ENCODE measurements around the gene ROGDI. TPM values are rescaled to one million over a fixed set of nuclear protein-coding genes. Genes with fewer than 3 reads are reported as not detected.

ROGDI gene
- total RNA-seq, 1 donor from 2014 or later = 39.6 TPM

DNA sequence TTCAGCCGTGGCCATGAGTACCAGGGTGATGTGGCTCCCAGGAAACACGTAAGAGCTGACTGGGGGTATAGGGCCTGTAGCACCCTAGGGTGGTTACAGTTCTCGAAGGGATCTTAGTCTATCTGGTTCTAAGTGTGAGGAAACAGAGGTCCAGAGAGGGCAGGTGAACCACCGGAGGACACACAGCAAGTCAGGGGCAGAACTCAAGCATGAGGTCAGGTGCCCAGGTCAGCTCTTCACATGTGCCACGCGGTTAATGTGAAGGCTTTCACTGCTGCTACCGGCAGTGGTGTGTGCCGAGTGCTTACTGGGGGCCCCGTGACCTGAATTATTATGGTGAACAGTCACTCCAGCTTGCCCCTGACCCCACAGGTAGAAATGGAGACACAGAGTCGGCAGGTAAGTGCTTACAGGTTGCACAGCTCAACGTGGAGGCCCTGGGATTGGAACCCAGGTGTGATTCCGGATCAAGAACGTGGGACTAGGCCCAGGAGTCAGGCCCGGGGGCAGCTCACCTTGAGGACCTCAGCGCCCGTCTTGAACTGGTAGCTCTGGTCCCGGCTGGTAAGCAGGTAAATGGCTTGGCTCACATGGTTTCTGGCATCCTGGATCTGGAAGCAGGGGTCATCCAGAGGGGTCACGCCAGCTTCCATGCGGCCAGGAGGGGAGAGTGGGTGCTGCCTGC lies 3.1 kb downstream of the ROGDI start:
- no peak for DNase-seq (ENCODE audit: low read depth)
- H3K4me3 ChIP-seq (ENCODE audit: low read depth, low read length) = no peak overlapping the region
- TF ChIP-seq, protein P1, sequence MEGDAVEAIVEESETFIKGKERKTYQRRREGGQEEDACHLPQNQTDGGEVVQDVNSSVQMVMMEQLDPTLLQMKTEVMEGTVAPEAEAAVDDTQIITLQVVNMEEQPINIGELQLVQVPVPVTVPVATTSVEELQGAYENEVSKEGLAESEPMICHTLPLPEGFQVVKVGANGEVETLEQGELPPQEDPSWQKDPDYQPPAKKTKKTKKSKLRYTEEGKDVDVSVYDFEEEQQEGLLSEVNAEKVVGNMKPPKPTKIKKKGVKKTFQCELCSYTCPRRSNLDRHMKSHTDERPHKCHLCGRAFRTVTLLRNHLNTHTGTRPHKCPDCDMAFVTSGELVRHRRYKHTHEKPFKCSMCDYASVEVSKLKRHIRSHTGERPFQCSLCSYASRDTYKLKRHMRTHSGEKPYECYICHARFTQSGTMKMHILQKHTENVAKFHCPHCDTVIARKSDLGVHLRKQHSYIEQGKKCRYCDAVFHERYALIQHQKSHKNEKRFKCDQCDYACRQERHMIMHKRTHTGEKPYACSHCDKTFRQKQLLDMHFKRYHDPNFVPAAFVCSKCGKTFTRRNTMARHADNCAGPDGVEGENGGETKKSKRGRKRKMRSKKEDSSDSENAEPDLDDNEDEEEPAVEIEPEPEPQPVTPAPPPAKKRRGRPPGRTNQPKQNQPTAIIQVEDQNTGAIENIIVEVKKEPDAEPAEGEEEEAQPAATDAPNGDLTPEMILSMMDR (conservative IDR thresholded peaks at IDR 0.05; ENCODE audit: low read depth, low read length) = no peak

DNA sequence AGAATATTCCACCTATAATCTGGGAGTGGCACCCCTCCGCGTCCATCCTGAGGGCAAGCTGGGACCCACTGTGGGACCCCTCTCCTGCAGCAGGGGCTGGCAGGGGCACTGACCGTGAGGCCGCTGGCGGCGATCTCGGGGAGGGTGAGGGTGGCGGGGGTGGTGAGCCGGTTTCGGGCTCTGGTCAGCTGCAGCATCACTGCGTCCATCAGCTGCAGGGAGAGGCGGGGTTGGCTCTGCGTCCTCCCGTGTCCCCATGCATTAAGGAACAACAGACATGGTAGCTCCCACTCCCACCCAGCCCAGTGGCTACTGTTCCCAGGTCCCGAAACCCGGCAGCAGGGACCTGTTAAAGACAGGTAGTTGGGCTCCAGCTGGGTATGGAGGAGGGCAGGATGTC lies 4.0 kb downstream of the ROGDI start:
- no peak overlapping the region for H3K4me3 ChIP-seq (ENCODE audit: low read depth, low read length)
- no peak for DNase-seq (ENCODE audit: low read depth)
- TF ChIP-seq, protein P1 (conservative IDR thresholded peaks at IDR 0.05; ENCODE audit: low read depth, low read length) = no peak

DNA sequence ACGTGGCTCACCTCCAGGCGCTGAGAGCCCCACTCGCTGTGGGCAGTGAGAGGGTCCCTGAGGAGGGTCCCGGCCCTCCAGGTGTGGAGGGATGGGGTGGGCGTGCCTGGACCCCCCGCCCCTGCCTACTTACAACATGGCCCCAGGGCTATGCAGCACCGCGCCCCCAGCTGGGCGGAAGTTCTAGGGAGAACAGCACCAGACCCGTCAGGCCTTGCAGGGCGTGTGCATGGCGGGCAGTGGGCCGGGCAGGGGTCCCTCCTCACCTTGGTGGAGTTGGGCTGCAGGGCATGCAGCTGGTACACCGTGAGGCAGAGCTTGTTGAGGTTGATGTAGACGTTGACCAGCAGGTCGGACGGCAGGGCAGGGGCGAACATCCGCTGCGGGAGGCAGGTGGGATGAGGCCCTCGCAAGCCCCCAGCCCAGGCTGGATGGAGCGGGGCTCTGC lies 4.6 kb downstream of the ROGDI start:
- H3K4me3 ChIP-seq (ENCODE audit: low read depth, low read length) = no peak overlapping the region
- no peak for DNase-seq (ENCODE audit: low read depth)
- TF ChIP-seq, protein P1 (conservative IDR thresholded peaks at IDR 0.05; ENCODE audit: low read depth, low read length) = no peak

DNA sequence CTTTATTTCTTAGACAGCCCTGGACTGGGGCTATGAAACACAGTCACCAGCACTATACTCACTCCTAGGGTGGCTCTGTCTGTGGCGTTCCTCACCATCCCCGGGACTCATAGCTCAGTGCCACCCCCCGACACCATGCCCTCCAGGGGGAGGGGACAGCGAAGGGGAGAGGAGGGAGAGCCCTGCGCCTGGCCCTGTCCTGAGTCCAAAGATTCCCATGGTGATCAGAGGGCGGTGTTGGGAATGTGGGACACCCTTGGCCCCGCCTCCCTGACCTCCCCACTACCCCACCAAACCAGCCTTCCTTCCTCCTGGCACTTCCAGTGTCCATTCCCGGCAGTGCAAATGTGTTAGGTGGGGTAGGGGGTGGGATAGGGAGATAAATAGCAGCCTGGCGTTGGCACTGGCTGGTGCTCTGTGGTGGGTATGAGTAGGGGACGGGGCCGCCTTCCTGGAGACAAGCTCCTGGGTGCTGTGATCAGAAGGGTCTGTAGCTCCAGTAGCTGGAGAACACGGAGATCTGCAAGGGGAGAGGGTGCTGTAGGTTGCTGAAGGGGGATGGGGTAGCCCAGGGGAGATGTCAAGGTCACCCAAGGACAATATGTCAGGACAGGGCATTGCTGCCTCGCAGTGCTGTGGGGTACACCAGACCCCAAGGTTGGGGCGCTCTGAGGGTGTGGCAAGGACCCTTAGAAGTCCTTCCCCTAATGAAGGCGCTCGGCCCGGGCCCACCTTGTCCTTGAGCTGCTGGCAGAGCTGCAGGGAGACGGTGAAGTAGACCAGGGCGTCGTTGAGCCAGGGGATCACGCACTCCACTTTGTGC lies 5.2 kb downstream of the ROGDI start:
- no peak overlapping the region for H3K4me3 ChIP-seq (ENCODE audit: low read depth, low read length)
- TF ChIP-seq, protein P1 (conservative IDR thresholded peaks at IDR 0.05; ENCODE audit: low read depth, low read length) = no peak
- DNase-seq (ENCODE audit: low read depth) = no peak

DNA sequence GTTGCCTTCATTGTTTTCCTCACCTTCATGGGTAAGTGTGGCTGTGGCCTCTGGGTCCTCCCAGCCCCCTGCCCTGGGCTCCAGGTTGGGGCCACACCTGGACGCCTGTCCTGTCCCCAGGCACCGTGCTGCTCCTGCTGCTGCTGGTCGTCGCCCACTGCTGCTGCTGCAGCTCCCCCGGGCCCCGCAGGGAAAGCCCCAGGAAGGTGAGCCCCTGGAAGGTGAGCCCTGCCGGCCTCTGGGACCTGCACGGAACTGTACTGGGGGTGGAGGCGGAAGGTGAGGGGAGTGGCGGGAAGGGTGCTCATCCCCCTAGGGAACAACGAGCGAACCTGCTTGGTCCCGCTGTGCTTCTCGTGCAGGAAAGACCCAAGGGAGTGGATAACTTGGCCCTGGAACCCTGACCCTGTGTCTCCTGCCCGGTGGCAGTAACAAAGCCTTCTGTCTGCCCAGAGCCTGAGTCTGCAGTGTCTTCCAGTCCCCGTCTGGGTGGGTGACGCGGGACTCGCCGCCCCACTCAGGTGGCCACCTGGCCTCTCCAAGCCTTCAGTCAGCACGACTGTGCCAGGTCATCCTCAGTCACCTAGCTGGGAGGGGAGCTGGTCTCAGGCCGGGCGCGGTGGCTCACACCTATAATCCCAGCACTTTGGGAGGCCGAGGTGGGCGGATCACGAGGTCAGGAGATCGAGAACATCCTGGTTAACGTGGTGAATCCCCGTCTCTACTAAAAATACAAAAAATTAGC lies 6.4 kb downstream of the ROGDI start:
- TF ChIP-seq, protein P1 (conservative IDR thresholded peaks at IDR 0.05; ENCODE audit: low read depth, low read length) = no peak
- no peak overlapping the region for H3K4me3 ChIP-seq (ENCODE audit: low read depth, low read length)
- no peak for DNase-seq (ENCODE audit: low read depth)

DNA sequence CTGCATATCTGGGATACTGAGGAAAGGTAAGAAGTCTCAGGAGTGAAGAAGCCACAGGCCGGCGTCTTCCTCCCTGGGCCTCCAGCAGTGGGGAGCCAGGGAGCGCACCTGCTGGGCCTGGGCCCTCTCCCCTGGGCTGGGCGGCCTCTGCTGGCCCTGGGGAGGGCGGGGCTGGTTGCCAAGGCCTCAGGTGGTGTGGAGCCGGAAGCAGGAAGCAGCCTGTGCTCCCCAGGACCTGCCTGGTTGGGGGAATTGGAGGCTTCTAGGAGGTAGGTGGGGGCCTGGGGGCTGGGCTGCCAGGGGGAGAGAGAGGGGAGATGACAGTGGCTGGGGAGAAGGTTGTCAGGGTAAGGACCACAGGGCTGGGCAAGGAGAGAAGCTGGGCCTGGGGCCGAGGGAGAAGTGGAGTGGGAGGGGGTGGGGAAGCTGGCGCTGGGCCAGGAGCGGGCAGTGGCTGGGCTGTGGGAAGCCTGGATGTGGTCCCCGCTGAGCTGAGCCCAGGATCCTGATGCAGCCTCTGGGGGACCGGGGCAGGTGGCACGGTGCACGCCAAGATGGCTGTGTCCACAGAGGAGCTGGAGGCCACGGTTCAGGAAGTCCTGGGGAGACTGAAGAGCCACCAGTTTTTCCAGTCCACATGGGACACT lies 7.1 kb downstream of the ROGDI start, which contains the start of gene SMIM22:
SMIM22 (plus strand) TSS at position 189 of the 647 bp plus-strand sequence; CDS start at position 555, 366 bp downstream.
- no peak for DNase-seq (ENCODE audit: low read depth)
- TF ChIP-seq, protein P1 (conservative IDR thresholded peaks at IDR 0.05; ENCODE audit: low read depth, low read length) = no peak
- H3K4me3 ChIP-seq (ENCODE audit: low read depth, low read length) = no peak within 1 kb of the TSS

Data from epithelial cell of proximal tubule (primary cell).